Eye (tissue), 1 donor: ENCODE results near the gene USF3.

Experiments used
- DNase-seq: peaks from one replicate; pipeline ENCODE4 v3.0.0-alpha.2; 2015

The USF3 gene

GRCh38 chr3:113696658-113697499 is 437 bp upstream of the USF3 start:
- DNase-seq, result peak; percentile 100

DNA sequence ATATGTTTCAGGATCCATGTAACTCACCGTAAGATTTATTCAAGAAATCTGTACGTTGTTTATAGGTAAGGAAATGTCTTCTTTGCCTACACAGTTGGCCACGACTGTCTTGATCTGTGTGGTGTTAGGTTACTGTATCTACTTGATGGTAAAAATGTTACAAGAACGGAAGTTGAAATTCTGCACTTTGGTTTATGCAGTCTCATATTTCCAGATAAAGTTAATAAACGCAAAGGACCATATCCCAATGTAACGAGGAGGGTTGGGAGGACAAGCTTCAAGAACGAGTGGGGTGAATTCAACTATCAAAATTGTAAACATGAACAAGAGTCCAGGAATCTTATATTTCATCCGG is 1.0 kb downstream of the USF3 start:
- no peak for DNase-seq

DNA sequence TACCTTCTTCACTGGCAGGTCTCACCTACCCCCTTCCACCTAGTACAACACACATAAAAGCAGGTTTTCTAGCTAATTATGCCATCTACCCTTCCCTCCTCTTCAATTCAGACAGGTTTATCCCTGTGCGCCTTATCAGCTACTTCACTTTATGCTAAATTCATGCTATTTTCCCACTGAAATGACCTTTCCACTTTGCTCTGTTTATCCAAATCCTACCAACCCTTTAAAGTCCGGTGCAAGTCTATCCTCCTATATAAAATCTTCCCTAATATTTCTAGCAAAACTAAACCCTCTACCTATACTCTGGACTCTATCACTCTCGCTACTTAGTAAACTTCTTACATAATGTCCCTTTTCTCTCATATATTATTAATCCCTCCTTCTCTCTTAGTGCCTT is 6.0 kb downstream of the USF3 start:
- DNase-seq, result no peak

DNA sequence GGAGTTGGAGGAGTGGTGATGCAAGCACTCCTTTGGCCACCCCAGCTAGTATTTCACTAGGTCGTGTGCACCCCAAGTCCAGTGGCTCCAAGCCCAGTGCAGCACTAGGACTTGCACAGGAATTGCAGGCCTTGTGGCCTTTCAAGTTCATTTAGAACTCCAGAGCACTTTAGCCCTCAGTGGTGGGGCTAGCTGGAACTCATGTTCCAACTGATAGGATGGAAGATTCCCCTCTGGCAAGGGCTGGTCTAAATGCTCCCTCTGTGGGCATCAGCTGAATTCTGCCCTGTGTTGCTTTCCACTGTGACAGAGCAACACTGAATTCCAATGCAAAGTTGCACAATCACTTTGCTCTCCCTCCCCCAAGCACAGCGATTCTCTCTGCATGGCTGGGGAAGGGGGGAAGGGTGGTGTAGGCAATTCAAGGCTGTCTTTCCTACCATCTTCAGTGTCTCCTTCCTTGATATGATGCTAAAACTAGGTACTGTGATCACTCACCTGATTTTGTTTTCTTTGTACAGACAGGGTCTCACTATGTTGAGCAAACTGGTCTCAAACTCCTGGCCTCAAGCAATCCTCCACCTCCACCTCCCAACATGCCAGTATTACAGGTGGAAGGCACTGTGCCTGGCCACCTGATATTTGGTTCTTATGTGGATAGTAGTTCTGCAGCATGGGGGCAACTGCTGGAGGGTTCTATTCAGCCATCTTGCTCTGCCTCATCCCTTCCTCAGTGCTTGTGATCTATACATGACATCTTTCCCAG is 10.3 kb downstream of the USF3 start:
- no peak for DNase-seq

- DNase-seq, result no peak
These were observed 11.3 kb downstream of the USF3 start for GRCh38 chr3:113685124-113685523.

- DNase-seq, result no peak
These were observed 12.1 kb downstream of the USF3 start for GRCh38 chr3:113684271-113684819.

- DNase-seq, result no peak
These were observed 17.7 kb downstream of the USF3 start for GRCh38 chr3:113678773-113679172.

DNA sequence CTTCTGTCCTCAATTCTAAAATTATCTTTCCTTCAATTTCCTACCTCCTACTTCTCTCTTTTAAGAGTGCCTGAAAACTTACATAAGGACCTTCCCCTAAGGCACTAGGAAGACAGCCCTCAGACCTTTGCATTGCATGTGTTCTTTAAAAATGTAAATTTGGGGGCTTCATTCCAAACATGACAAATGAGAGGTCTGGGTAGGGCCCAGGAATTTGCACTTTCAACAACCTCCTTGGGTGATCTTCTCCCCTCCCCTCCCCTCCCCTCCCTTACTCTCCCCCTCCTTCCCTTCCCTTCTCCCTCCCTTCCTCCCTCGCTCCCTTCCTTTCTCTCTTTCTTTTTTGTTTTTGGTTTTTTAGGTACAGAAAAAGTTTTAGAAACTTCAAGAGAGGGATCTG is 18.7 kb downstream of the USF3 start:
- DNase-seq, result no peak

GRCh38 chr3:113676261-113676660 is 20.2 kb downstream of the USF3 start:
- no peak for DNase-seq

- no peak for DNase-seq
These were observed 22.8 kb downstream of the USF3 start for GRCh38 chr3:113673593-113673992.

DNA sequence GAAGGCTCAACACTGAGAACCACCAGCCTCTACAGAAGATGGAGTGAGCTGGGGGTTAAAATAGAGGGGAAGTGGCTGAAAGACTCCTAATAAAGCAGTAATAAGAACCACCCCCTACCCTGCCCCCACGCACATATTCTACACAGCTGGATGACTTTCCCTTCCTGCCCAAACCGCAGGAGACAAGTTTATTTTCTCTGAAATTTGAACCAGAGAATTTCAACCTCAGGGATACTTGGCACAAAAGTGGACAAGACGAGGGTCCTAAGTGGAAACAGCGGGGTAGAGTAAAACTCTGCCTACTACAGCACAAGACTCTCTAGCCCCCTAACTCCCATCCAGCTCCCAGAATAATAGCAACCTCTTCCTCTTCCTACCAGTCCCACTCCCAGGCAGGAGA is 28.4 kb downstream of the USF3 start:
- DNase-seq, result peak; percentile 40

GRCh38 chr3:113664523-113665094 is 31.8 kb downstream of the USF3 start:
- DNase-seq, result no peak

DNA sequence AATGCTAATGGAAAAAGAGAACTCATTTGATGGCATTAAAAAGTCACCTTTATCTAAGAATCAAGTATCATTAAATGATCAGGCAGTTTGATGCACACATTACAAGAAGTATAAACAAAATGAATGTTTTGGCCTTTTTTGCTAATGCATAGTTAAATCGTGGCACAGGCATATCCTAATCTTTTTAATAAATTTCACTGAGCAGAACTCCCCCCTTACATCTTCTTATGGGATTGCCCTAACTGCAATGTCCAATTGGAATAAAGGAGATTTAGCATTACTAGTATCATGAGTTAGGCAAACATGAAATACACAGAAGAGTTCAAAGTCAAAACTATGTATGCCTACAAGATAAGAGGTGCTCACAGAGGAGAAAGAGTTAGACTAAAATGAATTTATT is 32.7 kb downstream of the USF3 start:
- no peak for DNase-seq

DNA sequence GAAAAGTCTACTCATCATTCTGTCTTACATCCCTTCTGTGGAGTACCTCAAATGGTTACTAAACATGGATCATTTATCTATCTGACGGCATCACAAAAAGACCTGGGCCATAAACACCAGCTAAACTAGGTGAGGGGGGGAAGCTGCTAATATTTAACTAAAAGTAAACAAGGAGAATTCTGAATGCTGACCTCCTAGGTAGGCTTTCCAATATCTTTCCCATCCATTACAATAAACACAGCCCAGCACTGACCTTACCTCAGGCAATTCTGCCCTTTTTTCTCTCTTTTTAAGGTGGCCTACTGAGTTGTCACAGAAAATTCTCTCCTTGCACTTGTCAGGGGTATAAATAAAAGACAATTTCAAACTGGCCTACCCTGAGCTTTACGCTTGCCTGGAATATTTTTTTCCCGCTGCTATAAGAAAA is 33.1 kb downstream of the USF3 start:
- DNase-seq, result no peak

- DNase-seq, result no peak
These were observed 33.6 kb downstream of the USF3 start for GRCh38 chr3:113662824-113663223.

- DNase-seq, result no peak
These were observed 35.5 kb downstream of the USF3 start for GRCh38 chr3:113660896-113661295.

GRCh38 chr3:113660458-113660857 is 36.0 kb downstream of the USF3 start:
- no peak for DNase-seq

DNA sequence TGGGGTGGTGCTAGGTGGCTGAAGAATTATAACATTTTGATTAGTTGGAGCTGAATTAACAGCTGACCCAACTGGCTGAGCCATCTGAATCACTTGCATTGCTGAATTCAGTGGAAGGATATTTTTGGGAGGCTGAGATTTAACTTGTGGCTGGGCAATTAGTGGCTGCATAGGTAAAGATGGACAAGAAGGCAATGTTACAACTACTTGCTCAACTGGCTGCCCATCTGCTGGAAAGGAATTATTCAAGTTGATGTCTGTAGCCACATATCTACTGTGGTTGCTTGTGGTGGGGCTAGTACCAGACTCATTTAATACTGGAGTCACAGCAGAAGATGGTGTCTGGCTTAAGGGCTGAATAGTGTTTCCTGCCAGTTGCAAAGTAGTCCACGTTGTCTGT is 36.4 kb downstream of the USF3 start:
- no peak for DNase-seq

DNA sequence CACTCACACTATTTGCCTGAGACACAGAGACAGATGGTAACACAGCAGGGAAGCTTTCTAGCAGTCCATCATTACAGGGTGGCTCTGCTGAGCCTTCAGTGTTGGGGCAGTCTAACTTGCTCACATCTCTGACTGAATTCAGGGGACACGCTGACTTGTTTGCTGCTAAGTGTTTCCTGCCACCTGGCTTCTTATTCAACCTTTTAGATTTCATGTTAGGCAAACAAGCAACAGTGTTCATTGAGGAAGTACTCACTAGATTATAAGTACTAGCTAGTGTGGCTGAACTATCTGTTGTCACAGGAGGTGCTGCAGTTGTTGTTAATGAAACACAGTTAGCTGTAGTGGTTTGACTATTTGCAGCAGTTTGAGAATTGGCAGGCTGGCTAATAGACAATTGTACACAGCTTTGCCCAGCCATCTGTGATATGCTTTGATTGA is 37.3 kb downstream of the USF3 start:
- no peak for DNase-seq

- no peak for DNase-seq
These were observed 38.3 kb downstream of the USF3 start for GRCh38 chr3:113658107-113658506.

DNA sequence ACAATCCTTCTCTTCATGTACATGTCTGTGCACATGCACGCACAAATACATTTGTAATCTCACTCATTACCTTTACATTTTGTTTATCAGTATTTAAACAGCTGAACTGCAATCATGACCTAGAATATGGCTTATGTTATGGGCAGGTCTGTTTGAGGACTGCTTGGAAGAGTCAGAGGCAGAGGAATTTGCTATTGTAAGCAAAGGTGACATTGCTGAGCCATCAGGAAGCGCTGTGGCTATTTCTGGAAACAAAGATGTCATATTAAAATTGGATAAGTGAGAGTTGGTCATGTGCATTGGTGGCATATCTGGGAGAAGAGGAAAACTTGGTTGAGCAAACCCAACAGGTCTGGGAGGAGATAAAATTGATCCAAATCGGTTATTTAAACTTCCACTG is 41.6 kb downstream of the USF3 start:
- no peak for DNase-seq

DNA sequence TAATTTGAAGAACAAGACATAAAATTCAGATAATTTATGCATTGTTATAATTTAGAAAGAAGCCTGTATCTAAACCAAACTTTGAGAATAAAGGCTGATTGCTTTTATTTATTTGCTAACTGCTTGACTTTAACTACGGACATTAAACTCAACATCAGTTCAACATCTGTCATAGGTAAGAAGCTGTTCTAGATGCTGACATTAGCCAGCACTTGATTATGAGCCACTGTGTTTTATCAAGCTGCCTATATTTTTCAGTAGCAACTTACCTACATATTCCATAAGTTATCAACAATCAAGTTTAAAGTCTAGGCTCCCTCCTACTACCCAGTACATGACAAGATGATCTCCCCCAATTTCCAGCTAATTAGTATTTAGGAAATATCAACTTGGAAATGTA is 42.1 kb downstream of the USF3 start:
- no peak for DNase-seq

- no peak for DNase-seq
These were observed 47.1 kb downstream of the USF3 start for GRCh38 chr3:113649174-113649845.
